ENCODE results near the gene DRC7. TPM values are rescaled to one million over a fixed set of nuclear protein-coding genes. Genes with fewer than 3 reads are reported as not detected.

Gene DRC7
- total RNA-seq, 1 donor from 2014 or later, result 0.41 TPM

DNA sequence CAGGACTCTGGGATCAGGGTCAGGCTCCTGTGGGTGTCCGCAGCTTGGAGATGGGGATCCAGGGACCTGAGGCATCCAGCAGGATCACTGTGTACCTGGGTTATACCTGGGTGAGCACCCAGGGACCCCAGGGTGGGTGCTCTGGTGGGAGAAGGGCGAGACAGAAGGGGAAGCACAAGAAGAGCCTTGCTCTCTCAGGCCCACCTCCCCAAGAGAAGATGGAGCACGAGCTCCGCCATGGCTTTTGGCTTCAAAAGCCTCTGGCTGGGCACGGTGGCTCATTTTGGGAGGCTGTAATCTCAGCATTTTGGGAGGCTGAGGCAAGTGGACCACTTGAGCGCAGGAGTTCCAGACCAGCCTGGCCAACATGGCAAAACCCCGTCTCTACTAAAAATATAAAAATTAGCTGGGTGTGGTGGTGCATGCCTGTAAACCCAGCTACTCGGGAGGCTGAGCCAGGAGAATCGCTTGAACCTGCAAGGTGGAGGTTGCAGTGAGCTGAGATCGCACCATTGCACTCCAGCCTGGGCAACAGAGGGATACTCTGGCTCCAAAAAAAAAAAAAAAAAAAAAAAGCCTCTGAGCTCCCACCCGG, 8.9 kb downstream of the DRC7 start:
- no peak overlapping the region for H2AFZ ChIP-seq (replicated peaks)
- Mint-ChIP-seq H3K36me3 (no peaks in the 10 kb centered on the region), H3K9me3 (no peaks in the 10 kb centered on the region), H3K4me1 (peaks cover 19% of the 10 kb centered on the region), H3K27ac (no peak overlapping the region), H3K27me3 (ENCODE audit: insufficient read depth, low read depth) (peaks cover 3% of the 10 kb centered on the region), H3K4me3 (no peak overlapping the region)
- TF ChIP-seq EZH2 (IDR thresholded peaks at IDR 0.05) (no peak), EZH2phosphoT487 (IDR thresholded peaks at IDR 0.05) (no peak)
- H3K27ac ChIP-seq, result no peak overlapping the region
- no peaks in the 10 kb centered on the region for H3K79me2 ChIP-seq (ENCODE audit: low read depth)
- H3K9me3 ChIP-seq (ENCODE audit: low read depth), result no peaks in the 10 kb centered on the region
- no peaks in the 10 kb centered on the region for H4K20me1 ChIP-seq (ENCODE audit: low read depth)
- no peak overlapping the region for H3K9ac ChIP-seq
- H3K4me3 ChIP-seq, result no peak overlapping the region
- no peaks in the 10 kb centered on the region for H3K27me3 ChIP-seq
- no peaks in the 10 kb centered on the region for H3F3A ChIP-seq (ENCODE audit: low read depth)
- no peak for DNase-seq (ENCODE audit: low spot score)
- no peak overlapping the region for H3K4me2 ChIP-seq
- peaks cover 13% of the 10 kb centered on the region for H3K4me1 ChIP-seq
- no peaks in the 10 kb centered on the region for H3K36me3 ChIP-seq

DNA sequence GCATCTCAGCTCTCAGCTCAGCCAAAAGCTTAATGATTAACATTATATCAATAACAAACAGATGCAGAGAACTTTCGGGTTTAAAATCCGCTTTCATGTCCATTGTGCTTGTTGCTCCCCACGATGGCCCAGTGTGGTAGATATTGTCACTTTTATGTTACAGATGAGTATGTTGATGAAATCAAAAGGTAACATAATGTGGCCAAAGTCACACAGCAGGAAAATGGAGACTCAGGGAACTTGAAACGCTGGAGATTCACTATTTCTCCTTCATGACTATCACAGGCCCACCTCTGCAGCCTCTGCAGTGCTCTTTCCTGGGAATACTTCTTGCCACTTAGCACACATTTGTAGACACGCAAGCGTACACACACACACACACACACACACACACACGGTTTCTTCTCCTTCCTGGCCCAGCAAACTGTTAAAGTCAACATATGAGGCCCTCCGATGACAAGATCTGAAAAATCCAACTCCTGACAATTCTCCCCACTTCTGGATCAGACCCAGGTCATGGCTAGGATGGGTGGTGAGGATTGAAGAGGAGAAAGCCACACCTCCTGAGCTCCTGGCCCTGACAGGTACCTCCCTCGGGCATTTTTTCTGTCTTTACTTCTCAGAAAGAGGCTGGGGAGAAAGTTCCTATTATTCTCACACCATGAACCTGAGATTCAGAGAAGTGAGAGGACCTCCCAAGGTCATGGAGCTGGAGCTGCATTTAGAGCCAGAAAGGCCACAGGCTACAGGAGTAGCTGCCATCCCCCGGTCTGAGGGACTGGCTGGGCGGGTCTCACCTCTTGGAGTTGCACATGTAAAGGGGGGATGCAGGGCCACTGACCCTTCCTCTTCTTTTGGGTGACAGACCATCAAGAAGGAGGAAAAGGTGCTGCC, 9.7 kb downstream of the DRC7 start:
- H3K4me1 ChIP-seq, result peaks cover 13% of the 10 kb centered on the region
- no peaks in the 10 kb centered on the region for H3K36me3 ChIP-seq
- Mint-ChIP-seq H3K27me3 (ENCODE audit: insufficient read depth, low read depth) (peaks cover 2% of the 10 kb centered on the region), H3K4me3 (no peak overlapping the region), H3K9me3 (no peaks in the 10 kb centered on the region), H3K27ac (no peak overlapping the region), H3K4me1 (peaks cover 19% of the 10 kb centered on the region), H3K36me3 (no peaks in the 10 kb centered on the region)
- H3K27me3 ChIP-seq, result no peaks in the 10 kb centered on the region
- no peak overlapping the region for H3K9ac ChIP-seq
- H2AFZ ChIP-seq (replicated peaks), result no peak overlapping the region
- H3K9me3 ChIP-seq (ENCODE audit: low read depth), result no peaks in the 10 kb centered on the region
- no peaks in the 10 kb centered on the region for H3F3A ChIP-seq (ENCODE audit: low read depth)
- H3K27ac ChIP-seq, result no peak overlapping the region
- H3K4me2 ChIP-seq, result no peak overlapping the region
- DNase-seq (ENCODE audit: low spot score), result no peak
- no peak overlapping the region for H3K4me3 ChIP-seq
- TF ChIP-seq EZH2 (IDR thresholded peaks at IDR 0.05), result no peak
- no peak for TF ChIP-seq EZH2phosphoT487 (IDR thresholded peaks at IDR 0.05)
- TF ChIP-seq, protein P1, sequence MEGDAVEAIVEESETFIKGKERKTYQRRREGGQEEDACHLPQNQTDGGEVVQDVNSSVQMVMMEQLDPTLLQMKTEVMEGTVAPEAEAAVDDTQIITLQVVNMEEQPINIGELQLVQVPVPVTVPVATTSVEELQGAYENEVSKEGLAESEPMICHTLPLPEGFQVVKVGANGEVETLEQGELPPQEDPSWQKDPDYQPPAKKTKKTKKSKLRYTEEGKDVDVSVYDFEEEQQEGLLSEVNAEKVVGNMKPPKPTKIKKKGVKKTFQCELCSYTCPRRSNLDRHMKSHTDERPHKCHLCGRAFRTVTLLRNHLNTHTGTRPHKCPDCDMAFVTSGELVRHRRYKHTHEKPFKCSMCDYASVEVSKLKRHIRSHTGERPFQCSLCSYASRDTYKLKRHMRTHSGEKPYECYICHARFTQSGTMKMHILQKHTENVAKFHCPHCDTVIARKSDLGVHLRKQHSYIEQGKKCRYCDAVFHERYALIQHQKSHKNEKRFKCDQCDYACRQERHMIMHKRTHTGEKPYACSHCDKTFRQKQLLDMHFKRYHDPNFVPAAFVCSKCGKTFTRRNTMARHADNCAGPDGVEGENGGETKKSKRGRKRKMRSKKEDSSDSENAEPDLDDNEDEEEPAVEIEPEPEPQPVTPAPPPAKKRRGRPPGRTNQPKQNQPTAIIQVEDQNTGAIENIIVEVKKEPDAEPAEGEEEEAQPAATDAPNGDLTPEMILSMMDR (IDR thresholded peaks at IDR 0.05), result no peak
- no peaks in the 10 kb centered on the region for H3K79me2 ChIP-seq (ENCODE audit: low read depth)
- no peaks in the 10 kb centered on the region for H4K20me1 ChIP-seq (ENCODE audit: low read depth)

DNA sequence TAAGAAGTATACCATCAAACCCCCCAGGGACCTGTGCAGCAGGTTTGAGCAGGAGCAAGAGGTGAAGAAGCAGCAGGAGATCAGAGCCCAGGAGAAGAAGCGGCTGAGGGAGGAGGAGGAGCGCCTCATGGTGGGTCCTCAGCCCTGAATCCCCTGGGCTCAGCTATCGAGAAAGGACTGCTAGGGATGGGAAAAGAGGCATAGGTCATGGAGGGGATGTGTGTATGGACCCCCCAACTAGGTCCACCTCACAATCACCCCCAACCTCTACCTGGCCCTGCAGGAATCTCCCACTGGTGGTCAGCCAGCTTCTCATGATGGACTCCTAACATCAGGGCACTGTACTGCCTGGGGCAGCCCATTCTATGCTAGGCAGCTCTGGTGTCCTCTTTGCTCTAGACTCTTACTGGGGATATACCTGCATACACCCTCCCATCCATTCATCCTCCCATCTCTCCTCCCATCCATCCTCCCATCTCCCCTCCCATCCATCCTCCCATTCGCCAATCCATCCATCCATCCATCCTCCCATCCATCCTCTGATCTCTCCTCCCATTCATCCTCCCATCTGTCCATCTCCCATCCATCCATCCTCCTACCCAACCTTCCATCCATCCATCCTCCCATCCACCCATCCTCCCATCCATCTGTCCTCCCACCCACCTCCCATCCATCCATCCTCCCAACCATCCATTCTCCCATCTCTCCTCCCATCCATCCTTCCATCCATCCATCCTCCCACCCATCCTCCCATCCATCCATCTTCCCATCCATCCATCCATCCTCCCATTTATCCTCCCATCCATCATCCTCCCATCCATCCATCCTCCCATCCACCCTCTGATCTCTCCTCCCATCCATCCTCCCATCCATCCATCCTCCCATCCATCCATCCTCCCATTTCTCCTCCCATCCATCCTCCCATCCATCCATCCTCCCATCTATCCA, 10.6 kb downstream of the DRC7 start:
- Histone ChIP-seq H3K27ac (no peak overlapping the region), H2AFZ (replicated peaks) (no peak overlapping the region), H3K4me1 (peaks cover 13% of the 10 kb centered on the region), H3K4me3 (no peak overlapping the region), H4K20me1 (ENCODE audit: low read depth) (no peaks in the 10 kb centered on the region), H3K9me3 (ENCODE audit: low read depth) (no peaks in the 10 kb centered on the region), H3K36me3 (no peaks in the 10 kb centered on the region), H3K4me2 (no peak overlapping the region), H3K27me3 (no peaks in the 10 kb centered on the region), H3K9ac (no peak overlapping the region), H3K79me2 (ENCODE audit: low read depth) (no peaks in the 10 kb centered on the region), H3F3A (ENCODE audit: low read depth) (no peaks in the 10 kb centered on the region)
- H3K9me3 Mint-ChIP-seq, result no peaks in the 10 kb centered on the region
- no peak overlapping the region for H3K4me3 Mint-ChIP-seq
- peaks cover 16% of the 10 kb centered on the region for H3K4me1 Mint-ChIP-seq
- no peaks in the 10 kb centered on the region for H3K36me3 Mint-ChIP-seq
- H3K27me3 Mint-ChIP-seq (ENCODE audit: insufficient read depth, low read depth), result no peaks in the 10 kb centered on the region
- DNase-seq (ENCODE audit: low spot score), result no peak
- H3K27ac Mint-ChIP-seq, result no peak overlapping the region
- TF ChIP-seq EZH2phosphoT487 (IDR thresholded peaks at IDR 0.05) (no peak), EZH2 (IDR thresholded peaks at IDR 0.05) (no peak)
- TF ChIP-seq, protein P1 (IDR thresholded peaks at IDR 0.05), result no peak

Data from neural progenitor cell (in vitro differentiated cells).